ENCODE data around the gene RAD51AP1. TPM values are rescaled to one million over a fixed set of nuclear protein-coding genes. Genes with fewer than 3 reads are reported as not detected.
"Not testable (repeated sequence)": the region's sequence is repeated elsewhere in the genome, so short reads cannot be mapped to it uniquely, and the experiment has no call there.

Gene RAD51AP1
- total and polyA plus RNA-seq, 7 experiments from 2014 or later, result 0.13 to 37.6 (median 1.2) TPM

DNA sequence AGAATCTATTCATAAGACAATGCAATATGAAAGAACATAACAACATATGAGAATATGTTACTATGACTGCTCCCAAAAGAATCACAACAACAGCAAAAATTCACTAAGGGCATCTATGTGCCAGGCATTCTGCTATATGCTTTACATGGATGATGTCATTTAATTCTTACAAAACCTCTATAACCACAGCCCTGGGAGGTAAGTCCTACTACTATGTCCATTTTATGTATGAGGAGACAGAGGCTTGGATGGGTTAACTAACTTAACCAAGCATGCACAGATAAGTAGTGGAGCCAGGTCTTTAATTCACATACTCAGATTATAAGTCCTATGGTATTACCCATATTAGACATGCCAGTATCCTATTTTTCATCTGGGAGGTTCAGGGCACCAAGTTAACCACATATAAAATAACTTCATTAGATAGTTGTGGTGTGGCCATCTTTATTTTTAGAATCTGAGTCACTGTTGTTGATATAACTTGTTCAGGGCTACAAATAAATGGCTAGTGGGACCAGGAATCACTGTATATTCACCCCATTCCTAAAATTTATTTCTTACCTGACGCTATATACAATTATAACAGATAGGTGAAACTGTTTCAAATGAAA, 33.2 kb upstream of the RAD51AP1 start:
- Mint-ChIP-seq H3K4me3 (peak overlapping the region in 3 of 10 donors; percentile 23 to 53 (median 35)), H3K4me1 (peaks cover 12 to 37% (median 28%) of the 10 kb centered on the region in 7 donors), H3K27ac (peak overlapping the region in 8 of 9 donors; percentile 23 to 91 (median 78)), H3K9me3 (no peaks in the 10 kb centered on the region), H3K36me3 (peaks cover 16 to 31% (median 22%) of the 10 kb centered on the region in 5 donors), H3K27me3 (no peaks in the 10 kb centered on the region)
- Histone ChIP-seq H3K4me1 (ENCODE audit: control insufficient read depth in 2 of 2, insufficient read depth in 2 of 2, low read length in 2 of 2) (peaks cover 13% of the 10 kb centered on the region in 2 donors), H3K27ac (ENCODE audit: low read depth, low read length) (no peak overlapping the region), H3K36me3 (ENCODE audit: control insufficient read depth in 2 of 3, insufficient read depth in 3 of 3, low read length in 3 of 3) (peaks cover 0 to 18% (median 11%) of the 10 kb centered on the region in 3 experiments), H3K9me3 (ENCODE audit: control insufficient read depth in 2 of 3, low read length in 3 of 3) (no peaks in the 10 kb centered on the region), H3K27me3 (ENCODE audit: control insufficient read depth in 2 of 2, insufficient read depth in 2 of 2, low read length in 2 of 2) (no peaks in the 10 kb centered on the region), H3K4me3 (ENCODE audit: low read length) (no peak overlapping the region)
- intact Hi-C loops (cut with micrococcal nuclease), result no loop called here
- no peak for DNase-seq
- CTCF ChIA-PET, result no interaction called here
- POLR2A ChIA-PET, result interaction anchor here (0.5 kb wide), 1 partner anchor 607 kb away, joined by 8 read pairs; no protein-coding TSS in a partner anchor
- ATAC-seq, result no peak

DNA sequence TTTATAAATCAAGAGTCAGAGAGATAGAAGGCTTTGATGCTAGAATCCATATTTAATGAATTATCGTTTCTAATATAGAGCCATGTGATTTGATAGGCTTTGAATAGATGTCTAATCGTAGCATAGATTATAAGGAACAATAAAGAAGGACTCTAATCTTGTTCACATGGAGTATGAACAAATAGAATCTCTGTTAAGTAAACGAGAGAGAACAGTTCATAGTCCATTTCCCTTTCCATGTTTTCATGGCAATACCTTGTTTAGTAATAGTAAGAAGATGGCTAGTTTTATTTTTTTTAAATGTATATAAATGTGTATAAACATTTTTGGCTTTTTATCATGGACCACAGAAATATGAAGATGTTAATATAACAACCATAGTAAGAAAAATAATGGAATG, 32.3 kb upstream of the RAD51AP1 start:
- no peaks in the 10 kb centered on the region for H3K9me3 ChIP-seq (ENCODE audit: control insufficient read depth in 2 of 3, low read length in 3 of 3)
- Mint-ChIP-seq H3K27me3 (no peaks in the 10 kb centered on the region), H3K4me3 (peak overlapping the region in 7 of 10 donors; percentile 10 to 75 (median 72)), H3K9me3 (no peaks in the 10 kb centered on the region), H3K27ac (peak overlapping the region; percentile 79 to 95 (median 89)), H3K36me3 (peaks cover 11 to 28% (median 17%) of the 10 kb centered on the region in 5 donors), H3K4me1 (peaks cover 12 to 37% (median 28%) of the 10 kb centered on the region in 7 donors)
- ATAC-seq (no peak), DNase-seq (no peak)
- H3K36me3 ChIP-seq (ENCODE audit: control insufficient read depth in 2 of 3, insufficient read depth in 3 of 3, low read length in 3 of 3), result peaks cover 0 to 18% (median 11%) of the 10 kb centered on the region in 3 experiments
- no peaks in the 10 kb centered on the region for H3K27me3 ChIP-seq (ENCODE audit: control insufficient read depth in 2 of 2, insufficient read depth in 2 of 2, low read length in 2 of 2)
- ChIA-PET POLR2A (interaction anchor here (0.7 to 1.3 kb wide), 2 partner anchors 10 to 32 kb away, joined by 3 to 4 read pairs; partner anchors contain the start of gene RAD51AP1), CTCF (interaction anchor here (1.3 to 1.4 kb wide), 3 partner anchors 14 to 25 kb away, joined by 3 to 6 read pairs (median 3); no protein-coding TSS in a partner anchor)
- no peak overlapping the region for H3K4me3 ChIP-seq (ENCODE audit: low read length)
- H3K27ac ChIP-seq (ENCODE audit: low read depth, low read length), result peak overlapping the region; percentile 62
- peaks cover 13% of the 10 kb centered on the region in 2 donors for H3K4me1 ChIP-seq (ENCODE audit: control insufficient read depth in 2 of 2, insufficient read depth in 2 of 2, low read length in 2 of 2)
- intact Hi-C loops (cut with micrococcal nuclease), result loop anchor here in 1 of 2 donors (2.0 kb wide), 2 partner anchors 86 to 634 kb away; partner anchors contain the start of gene PARP11

DNA sequence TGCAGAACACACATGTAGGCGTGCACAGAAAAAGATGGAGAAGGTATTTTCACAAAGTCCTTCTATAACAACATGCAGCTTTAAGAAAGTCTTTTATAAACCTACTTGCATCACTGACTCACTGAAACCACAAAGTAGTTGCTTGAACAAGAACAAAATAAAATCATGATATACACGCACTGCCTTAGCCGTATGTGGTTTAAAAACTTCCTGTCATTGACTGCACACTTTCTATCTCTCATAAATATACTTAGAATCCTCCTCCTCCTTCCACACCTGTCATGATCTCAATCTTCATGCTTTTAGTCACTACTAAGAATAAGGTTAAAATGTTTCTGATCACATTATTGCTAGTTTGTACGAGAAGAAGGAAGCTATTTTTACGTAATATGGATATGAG, 31.8 kb upstream of the RAD51AP1 start:
- ATAC-seq (peak; percentile 97), DNase-seq (peak in 7 of 9 donors; percentile 61 to 90 (median 84))
- peak overlapping the region; percentile 12 to 75 (median 70) for H3K4me3 Mint-ChIP-seq
- no peaks in the 10 kb centered on the region for H3K27me3 Mint-ChIP-seq
- H3K36me3 Mint-ChIP-seq, result peaks cover 10 to 26% (median 15%) of the 10 kb centered on the region in 5 donors
- no peaks in the 10 kb centered on the region for H3K9me3 Mint-ChIP-seq
- H3K27me3 ChIP-seq (ENCODE audit: control insufficient read depth in 2 of 2, insufficient read depth in 2 of 2, low read length in 2 of 2), result no peaks in the 10 kb centered on the region
- no peaks in the 10 kb centered on the region for H3K9me3 ChIP-seq (ENCODE audit: control insufficient read depth in 2 of 3, low read length in 3 of 3)
- H3K36me3 ChIP-seq (ENCODE audit: control insufficient read depth in 2 of 3, insufficient read depth in 3 of 3, low read length in 3 of 3), result peaks cover 0 to 17% (median 11%) of the 10 kb centered on the region in 3 experiments
- CTCF ChIA-PET, result interaction anchor here (1.3 to 1.4 kb wide), 3 partner anchors 14 to 24 kb away, joined by 3 to 6 read pairs (median 3); no protein-coding TSS in a partner anchor
- POLR2A ChIA-PET, result interaction anchor here (0.7 to 1.3 kb wide), 3 partner anchors 10 to 31 kb away, joined by 3 to 4 read pairs (median 3); partner anchors contain the start of gene RAD51AP1
- no peak overlapping the region for H3K4me3 ChIP-seq (ENCODE audit: low read length)
- intact Hi-C loops (cut with micrococcal nuclease), result loop anchor here (1.0 to 2.0 kb wide), 5 partner anchors 20 to 634 kb away; partner anchors contain the start of genes RAD51AP1 (in 2 of the 2) and PARP11 (in 1 of the 2)
- H3K27ac ChIP-seq (ENCODE audit: low read depth, low read length), result peak overlapping the region; percentile 62
- H3K4me1 ChIP-seq (ENCODE audit: control insufficient read depth in 2 of 2, insufficient read depth in 2 of 2, low read length in 2 of 2), result peaks cover 13% of the 10 kb centered on the region in 2 donors
- H3K4me1 Mint-ChIP-seq, result peaks cover 12 to 37% (median 28%) of the 10 kb centered on the region in 7 donors
- peak overlapping the region; percentile 78 to 95 (median 89) for H3K27ac Mint-ChIP-seq

DNA sequence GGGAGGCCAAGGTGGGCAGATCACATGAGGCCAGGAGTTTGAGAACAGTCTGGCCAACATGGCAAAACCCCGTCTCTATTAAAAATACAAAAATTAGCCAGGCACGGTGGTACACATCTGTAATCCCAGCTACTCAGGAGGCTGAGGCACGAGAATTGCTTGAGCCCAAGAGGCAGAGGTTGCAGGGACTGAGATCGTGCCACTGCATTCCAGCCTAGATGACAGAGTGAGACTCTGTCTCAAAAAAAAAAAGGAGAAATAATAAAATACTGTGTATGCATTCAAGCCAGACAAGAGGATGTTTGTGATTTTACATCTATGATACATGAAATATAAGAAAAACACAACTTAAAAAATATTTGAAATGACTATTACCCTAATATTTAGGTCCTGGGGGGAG, 30.2 kb upstream of the RAD51AP1 start:
- peaks cover 7 to 22% (median 13%) of the 10 kb centered on the region in 5 donors for H3K36me3 Mint-ChIP-seq
- CTCF ChIA-PET; H3K27me3 ChIP-seq (ENCODE audit: control insufficient read depth in 2 of 2, insufficient read depth in 2 of 2, low read length in 2 of 2); H3K4me3 ChIP-seq (ENCODE audit: low read length); H3K9me3 ChIP-seq (ENCODE audit: control insufficient read depth in 2 of 3, low read length in 3 of 3); ATAC-seq; H3K36me3 ChIP-seq (ENCODE audit: control insufficient read depth in 2 of 3, insufficient read depth in 3 of 3, low read length in 3 of 3); DNase-seq; H3K9me3 Mint-ChIP-seq; intact Hi-C loops (cut with micrococcal nuclease); H3K27me3 Mint-ChIP-seq: not testable (repeated sequence)
- peaks cover 12 to 37% (median 28%) of the 10 kb centered on the region in 7 donors for H3K4me1 Mint-ChIP-seq
- POLR2A ChIA-PET, result interaction anchor here (0.6 kb wide), 2 partner anchors 1625 to 1635 kb away, joined by 3 read pairs; no protein-coding TSS in a partner anchor
- Histone ChIP-seq H3K27ac (ENCODE audit: low read depth, low read length) (peak overlapping the region; percentile 14), H3K4me1 (ENCODE audit: control insufficient read depth in 2 of 2, insufficient read depth in 2 of 2, low read length in 2 of 2) (peaks cover 13% of the 10 kb centered on the region in 2 donors)
- peak overlapping the region; percentile 50 to 95 (median 85) for H3K27ac Mint-ChIP-seq
- H3K4me3 Mint-ChIP-seq, result peak overlapping the region in 2 of 10 donors; percentile 71 to 75

DNA sequence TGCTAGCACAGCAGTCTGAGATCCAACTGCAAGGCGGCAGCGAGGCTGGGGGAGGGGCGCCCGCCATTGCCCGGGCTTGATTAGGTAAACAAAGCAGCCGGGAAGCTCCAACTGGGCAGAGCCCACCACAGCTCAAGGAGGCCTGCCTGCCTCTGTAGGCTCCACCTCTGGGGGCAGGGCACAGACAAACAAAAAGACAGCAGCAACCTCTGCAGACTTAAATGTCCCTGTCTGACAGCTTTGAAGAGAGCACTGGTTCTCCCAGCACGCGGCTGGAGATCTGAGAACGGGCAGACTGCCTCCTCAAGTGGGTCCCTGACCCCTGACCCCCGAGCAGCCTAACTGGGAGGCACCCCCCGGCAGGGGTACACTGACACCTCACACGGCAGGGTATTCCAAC, 29.4 kb upstream of the RAD51AP1 start:
- H3K36me3 ChIP-seq (ENCODE audit: control insufficient read depth in 2 of 3, insufficient read depth in 3 of 3, low read length in 3 of 3); H3K27ac ChIP-seq (ENCODE audit: low read depth, low read length); H3K9me3 ChIP-seq (ENCODE audit: control insufficient read depth in 2 of 3, low read length in 3 of 3); intact Hi-C loops (cut with micrococcal nuclease); H3K27me3 ChIP-seq (ENCODE audit: control insufficient read depth in 2 of 2, insufficient read depth in 2 of 2, low read length in 2 of 2); H3K9me3 Mint-ChIP-seq; H3K4me3 ChIP-seq (ENCODE audit: low read length); ATAC-seq; DNase-seq; H3K4me3 Mint-ChIP-seq; H3K27me3 Mint-ChIP-seq; CTCF ChIA-PET: not testable (repeated sequence)
- POLR2A ChIA-PET, result interaction anchor here (0.6 kb wide), 1 partner anchor 1624 kb away, joined by 3 read pairs; no protein-coding TSS in a partner anchor
- peaks cover 13% of the 10 kb centered on the region in 2 donors for H3K4me1 ChIP-seq (ENCODE audit: control insufficient read depth in 2 of 2, insufficient read depth in 2 of 2, low read length in 2 of 2)
- peaks cover under 1 to 17% (median 6%) of the 10 kb centered on the region in 5 donors for H3K36me3 Mint-ChIP-seq
- peaks cover 12 to 32% (median 28%) of the 10 kb centered on the region in 7 donors for H3K4me1 Mint-ChIP-seq
- peak overlapping the region in 2 of 9 donors; percentile 26 to 58 for H3K27ac Mint-ChIP-seq

DNA sequence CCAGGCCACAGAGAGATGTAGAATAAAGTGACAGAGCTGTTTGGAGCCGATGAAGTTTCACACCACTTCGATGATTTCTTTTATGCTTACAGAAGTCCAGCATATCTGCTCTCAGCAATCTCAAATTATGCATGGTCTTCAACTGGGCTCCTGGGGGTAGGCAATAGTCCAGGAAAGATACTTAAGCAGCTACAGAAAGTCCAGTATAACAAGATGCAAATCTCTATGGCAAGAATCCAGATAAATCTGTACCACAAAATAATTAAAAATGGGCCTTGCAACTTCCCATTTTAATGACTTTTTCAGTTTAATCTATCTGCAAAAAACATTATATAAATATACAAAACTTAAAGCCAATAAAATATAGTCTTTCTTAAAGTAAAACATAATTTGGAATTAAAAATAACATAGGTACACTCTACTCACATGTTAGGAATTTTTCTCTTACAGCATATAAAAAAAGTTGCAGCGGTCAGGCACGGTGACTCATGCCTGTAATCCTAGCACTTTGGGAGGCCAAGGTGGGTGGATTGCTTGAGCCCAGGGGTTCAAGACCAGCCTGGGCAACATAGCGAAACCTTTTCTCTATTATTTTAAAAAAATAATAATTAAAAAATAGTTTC, 20.5 kb upstream of the RAD51AP1 start:
- no peaks in the 10 kb centered on the region for H3K4me1 ChIP-seq (ENCODE audit: control insufficient read depth in 2 of 2, insufficient read depth in 2 of 2, low read length in 2 of 2)
- intact Hi-C loops (cut with micrococcal nuclease), result no loop called here
- CTCF ChIA-PET, result interaction anchor here (0.5 to 0.8 kb wide), 2 partner anchors 9 to 104 kb away, joined by 3 read pairs; no protein-coding TSS in a partner anchor
- ATAC-seq, result no peak
- no peak overlapping the region for H3K4me3 ChIP-seq (ENCODE audit: low read length)
- H3K9me3 ChIP-seq (ENCODE audit: control insufficient read depth in 2 of 3, low read length in 3 of 3), result no peaks in the 10 kb centered on the region
- H3K36me3 Mint-ChIP-seq, result peaks cover 10 to 46% (median 29%) of the 10 kb centered on the region in 5 donors
- H3K27ac ChIP-seq (ENCODE audit: low read depth, low read length), result no peak overlapping the region
- DNase-seq, result no peak
- H3K27me3 Mint-ChIP-seq, result no peaks in the 10 kb centered on the region
- no peak overlapping the region for H3K4me3 Mint-ChIP-seq
- POLR2A ChIA-PET, result no interaction called here
- no peaks in the 10 kb centered on the region for H3K27me3 ChIP-seq (ENCODE audit: control insufficient read depth in 2 of 2, insufficient read depth in 2 of 2, low read length in 2 of 2)
- peaks cover 0 to 17% (median 4%) of the 10 kb centered on the region in 3 experiments for H3K36me3 ChIP-seq (ENCODE audit: control insufficient read depth in 2 of 3, insufficient read depth in 3 of 3, low read length in 3 of 3)
- peaks cover 0 to 1% (median 0%) of the 10 kb centered on the region in 11 donors for H3K9me3 Mint-ChIP-seq
- H3K4me1 Mint-ChIP-seq, result peaks cover 0 to 1% (median 0%) of the 10 kb centered on the region in 7 donors
- peak overlapping the region in 3 of 9 donors; percentile 41 to 52 (median 45) for H3K27ac Mint-ChIP-seq

All from naive thymus-derived CD4-positive, alpha-beta T cell (primary cell).